IgD-negative memory B cell (primary cell): ENCODE results near the gene ZNF710. TPM values are rescaled to one million over a fixed set of nuclear protein-coding genes. Genes with fewer than 3 reads are reported as not detected.

ENCODE experiments used
- H3K27ac Mint-ChIP-seq, 3 donors: one replicate each; pipeline ENCODE4 v1.8.0; 2020 to 2022; ENCODE audit warnings: mild to moderate bottlenecking in 3 of 3, mixed read lengths in 3 of 3, moderate library complexity in 1 of 3
- H3K27me3 Mint-ChIP-seq: one replicate; pipeline ENCODE4 v1.8.0; 2021; ENCODE audit warnings: mixed read lengths
- H3K36me3 Mint-ChIP-seq: one replicate; pipeline ENCODE4 v1.8.0; 2020; ENCODE audit warnings: mild to moderate bottlenecking, mixed read lengths
- H3K4me1 Mint-ChIP-seq, 3 donors: one replicate each; pipeline ENCODE4 v1.8.0; 2020 to 2022; ENCODE audit warnings: mixed read lengths in 3 of 3, mild to moderate bottlenecking in 1 of 3
- H3K4me3 Mint-ChIP-seq, 4 donors: one replicate each; pipeline ENCODE4 v1.8.0; 2020 to 2022; ENCODE audit warnings: mild to moderate bottlenecking in 4 of 4, mixed read lengths in 4 of 4, moderate library complexity in 3 of 4
- H3K9me3 Mint-ChIP-seq, 3 donors: one replicate each; pipeline ENCODE4 v1.8.0; 2020 to 2021; ENCODE audit warnings: mixed read lengths in 3 of 3, mild to moderate bottlenecking in 1 of 3
- polyA plus RNA-seq: library from polyadenylated mRNA; unstranded; fragments of 300-500 nt; fragmentation: Illumina TruSeq; gene quantifications from one replicate; pipeline ENCODE4 v1.2.3, GENCODE V29; 2021

The ZNF710 gene
- polyA plus RNA-seq, 1 donor from 2014 or later = 3.6 TPM

DNA sequence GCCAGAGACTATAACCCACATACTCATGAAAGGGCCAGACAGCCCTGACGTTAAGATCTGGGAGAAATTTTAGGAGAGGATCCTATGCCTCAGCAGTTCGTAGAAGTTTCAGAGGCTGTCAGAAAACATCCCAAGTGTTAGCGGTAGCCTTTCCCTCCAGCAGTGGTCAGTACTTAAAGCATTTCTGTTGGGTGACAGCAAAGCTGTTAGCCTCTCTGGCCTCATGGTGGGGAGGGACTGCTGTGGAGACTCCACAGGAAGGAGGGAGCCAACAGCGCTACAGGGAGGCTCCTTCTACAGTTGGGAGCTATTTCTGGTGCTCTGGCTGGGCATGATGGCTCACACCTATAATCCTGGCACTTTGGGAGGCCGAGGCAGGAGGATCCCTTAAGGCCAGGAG is 73.8 kb downstream of the ZNF710 start:
- Mint-ChIP-seq H3K36me3 (peaks cover 2% of the 10 kb centered on the region), H3K27ac (peak overlapping the region in 1 of 3 donors; percentile 13), H3K9me3 (no peaks in the 10 kb centered on the region), H3K4me3 (no peak overlapping the region), H3K27me3 (no peaks in the 10 kb centered on the region), H3K4me1 (peaks cover 4 to 7% (median 5%) of the 10 kb centered on the region in 3 donors)

- H3K27ac Mint-ChIP-seq = no peak overlapping the region
- H3K36me3 Mint-ChIP-seq = peaks cover 2% of the 10 kb centered on the region
- H3K4me1 Mint-ChIP-seq = peaks cover 4 to 6% (median 5%) of the 10 kb centered on the region in 3 donors
- no peak overlapping the region for H3K4me3 Mint-ChIP-seq
- H3K27me3 Mint-ChIP-seq = no peaks in the 10 kb centered on the region
- H3K9me3 Mint-ChIP-seq = no peaks in the 10 kb centered on the region
Observed at GRCh38 chr15:90075420-90076289, 74.5 kb downstream of the ZNF710 start.

DNA sequence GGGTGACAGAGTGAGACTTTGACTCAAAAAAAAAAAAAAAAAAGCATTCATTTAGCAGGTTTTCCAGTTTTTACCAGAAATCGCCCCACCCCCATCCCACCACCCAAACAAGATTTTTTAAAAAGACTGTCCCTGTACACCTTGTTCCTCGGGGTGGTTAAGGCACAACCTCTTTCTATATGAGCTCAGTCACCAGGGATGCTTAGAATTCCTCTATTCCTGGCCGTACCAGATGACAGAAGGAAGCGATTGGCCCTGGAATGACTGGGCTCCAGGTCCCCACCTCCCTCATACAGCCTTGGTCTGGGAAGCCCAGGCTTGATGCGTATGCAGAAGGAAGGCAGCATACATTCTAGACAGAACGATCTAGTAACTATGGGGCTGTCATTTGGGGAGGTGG is 75.6 kb downstream of the ZNF710 start:
- no peaks in the 10 kb centered on the region for H3K27me3 Mint-ChIP-seq
- no peak overlapping the region for H3K4me3 Mint-ChIP-seq
- no peaks in the 10 kb centered on the region for H3K9me3 Mint-ChIP-seq
- no peaks in the 10 kb centered on the region for H3K4me1 Mint-ChIP-seq
- no peak overlapping the region for H3K27ac Mint-ChIP-seq
- H3K36me3 Mint-ChIP-seq = peaks cover 2% of the 10 kb centered on the region

DNA sequence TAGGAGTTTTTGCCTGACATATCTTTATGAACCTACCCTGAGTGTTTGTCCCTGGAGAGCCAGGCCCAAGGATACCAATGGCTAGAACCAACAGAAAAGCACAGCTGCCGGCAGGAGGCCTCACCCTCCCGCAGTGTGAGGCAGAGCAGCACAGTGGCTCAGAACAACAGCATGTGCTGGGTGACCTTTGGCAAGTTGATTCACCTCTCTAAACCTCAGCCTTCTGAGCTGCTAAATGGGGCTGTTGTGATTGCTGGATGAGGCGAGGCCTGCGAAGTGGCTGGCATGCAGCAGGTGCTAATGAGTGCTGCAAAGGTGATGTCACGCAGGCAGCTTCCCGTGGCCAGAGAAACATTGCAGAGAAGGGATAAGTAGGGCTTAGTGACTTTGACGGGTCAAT is 77.8 kb downstream of the ZNF710 start:
- Mint-ChIP-seq H3K4me3 (no peak overlapping the region), H3K9me3 (no peaks in the 10 kb centered on the region), H3K36me3 (no peaks in the 10 kb centered on the region), H3K27me3 (no peaks in the 10 kb centered on the region), H3K27ac (no peak overlapping the region), H3K4me1 (peaks cover 2 to 4% (median 3%) of the 10 kb centered on the region in 3 donors)

GRCh38 chr15:90079619-90080457 is 78.7 kb downstream of the ZNF710 start:
- peaks cover 2% of the 10 kb centered on the region for H3K36me3 Mint-ChIP-seq

DNA sequence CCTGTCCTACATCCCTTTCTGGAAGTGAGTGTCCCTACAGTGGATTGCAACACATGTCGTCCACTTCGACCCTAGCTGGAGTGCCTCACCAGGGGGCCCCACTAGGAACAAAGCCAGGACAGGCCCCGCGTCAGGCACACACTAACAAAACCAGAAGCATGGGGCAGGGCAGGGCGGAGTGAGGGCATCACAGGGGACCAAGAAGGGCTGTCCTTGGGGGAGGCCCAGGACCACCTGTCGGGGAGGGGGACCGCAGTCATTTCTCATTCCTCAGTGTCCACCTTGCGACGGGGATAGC is 79.3 kb downstream of the ZNF710 start:
- Mint-ChIP-seq H3K27ac (no peak overlapping the region), H3K4me3 (no peak overlapping the region), H3K27me3 (no peaks in the 10 kb centered on the region), H3K9me3 (no peaks in the 10 kb centered on the region), H3K4me1 (peaks cover 4 to 5% (median 4%) of the 10 kb centered on the region in 3 donors), H3K36me3 (peaks cover 2% of the 10 kb centered on the region)

More at GRCh38 chr15:90079619-90080457, 78.7 kb downstream of the ZNF710 start:
- H3K27me3 Mint-ChIP-seq = no peaks in the 10 kb centered on the region
- H3K27ac Mint-ChIP-seq = no peak overlapping the region
- H3K4me1 Mint-ChIP-seq = peaks cover 4 to 5% (median 4%) of the 10 kb centered on the region in 3 donors
- H3K4me3 Mint-ChIP-seq = no peak overlapping the region
- H3K9me3 Mint-ChIP-seq = no peaks in the 10 kb centered on the region

- Mint-ChIP-seq H3K36me3 (peaks cover 2% of the 10 kb centered on the region), H3K4me1 (peaks cover 4 to 5% (median 4%) of the 10 kb centered on the region in 3 donors), H3K4me3 (no peak overlapping the region), H3K9me3 (no peaks in the 10 kb centered on the region), H3K27me3 (no peaks in the 10 kb centered on the region), H3K27ac (no peak overlapping the region)
Observed at GRCh38 chr15:90080818-90081393, 79.8 kb downstream of the ZNF710 start.

DNA sequence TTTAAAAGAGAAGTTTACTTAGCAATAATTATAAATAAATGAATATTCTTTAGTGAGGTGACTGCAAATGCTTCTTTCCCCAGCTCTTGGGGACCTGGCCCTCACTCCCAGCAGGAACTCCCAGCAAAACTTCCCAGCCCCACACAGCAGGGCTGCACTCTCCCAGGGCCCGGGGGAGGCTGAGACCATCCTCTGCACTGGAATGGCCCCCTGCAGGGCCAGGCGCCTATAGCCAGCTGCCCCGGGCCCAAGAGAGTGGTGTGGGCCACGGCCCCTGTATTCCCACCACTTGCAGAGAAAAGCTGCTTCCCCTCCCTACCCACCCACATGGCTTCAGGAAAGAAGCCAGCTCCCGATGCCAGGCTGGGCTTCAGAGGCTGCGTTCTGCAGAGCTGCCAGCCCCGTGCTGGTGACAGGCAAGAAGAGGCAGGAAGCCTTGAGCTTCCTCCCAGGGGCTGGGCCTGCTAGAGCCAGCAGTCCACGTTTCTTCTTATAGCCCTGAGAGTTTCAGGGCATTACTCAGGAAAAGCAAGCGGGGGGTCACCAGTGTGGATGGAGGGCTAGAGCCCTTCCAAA is 81.1 kb downstream of the ZNF710 start:
- Mint-ChIP-seq H3K9me3 (no peaks in the 10 kb centered on the region), H3K27ac (peak overlapping the region in 2 of 3 donors; percentile 78 to 88), H3K36me3 (peaks cover 8% of the 10 kb centered on the region), H3K27me3 (no peaks in the 10 kb centered on the region), H3K4me3 (no peak overlapping the region), H3K4me1 (peaks cover 4 to 11% (median 7%) of the 10 kb centered on the region in 3 donors)

DNA sequence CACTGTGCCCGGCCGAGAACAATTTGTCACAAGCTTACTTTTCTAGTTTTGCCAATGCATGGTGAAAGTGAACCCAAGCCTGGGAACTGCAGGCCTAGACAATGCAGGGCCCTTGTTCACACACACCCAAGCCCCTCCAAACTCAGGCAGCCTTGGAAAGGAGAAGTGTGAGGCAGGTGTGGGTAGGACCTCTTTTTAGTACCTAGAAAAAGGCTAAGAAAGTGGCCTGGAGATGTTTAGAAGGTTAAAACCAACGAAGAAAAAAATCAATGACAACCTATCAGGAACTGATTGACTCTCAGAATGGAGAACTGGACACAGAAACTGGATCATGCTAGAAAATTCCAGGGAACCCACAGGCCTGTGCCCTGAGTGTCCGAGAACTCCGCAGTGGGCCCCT is 82.3 kb downstream of the ZNF710 start:
- peak overlapping the region; percentile 62 to 84 (median 84) for H3K27ac Mint-ChIP-seq
- peaks cover 4 to 11% (median 7%) of the 10 kb centered on the region in 3 donors for H3K4me1 Mint-ChIP-seq
- H3K4me3 Mint-ChIP-seq = no peak overlapping the region
- H3K36me3 Mint-ChIP-seq = peaks cover 8% of the 10 kb centered on the region
- no peaks in the 10 kb centered on the region for H3K9me3 Mint-ChIP-seq
- H3K27me3 Mint-ChIP-seq = no peaks in the 10 kb centered on the region

GRCh38 chr15:90083954-90084607 is 83.0 kb downstream of the ZNF710 start:
- peak overlapping the region in 2 of 3 donors; percentile 84 to 93 for H3K27ac Mint-ChIP-seq
- peaks cover 4 to 11% (median 7%) of the 10 kb centered on the region in 3 donors for H3K4me1 Mint-ChIP-seq
- H3K36me3 Mint-ChIP-seq = peaks cover 8% of the 10 kb centered on the region
- no peaks in the 10 kb centered on the region for H3K9me3 Mint-ChIP-seq
- H3K27me3 Mint-ChIP-seq = no peaks in the 10 kb centered on the region
- H3K4me3 Mint-ChIP-seq = peak overlapping the region in 1 of 4 donors; percentile 12

DNA sequence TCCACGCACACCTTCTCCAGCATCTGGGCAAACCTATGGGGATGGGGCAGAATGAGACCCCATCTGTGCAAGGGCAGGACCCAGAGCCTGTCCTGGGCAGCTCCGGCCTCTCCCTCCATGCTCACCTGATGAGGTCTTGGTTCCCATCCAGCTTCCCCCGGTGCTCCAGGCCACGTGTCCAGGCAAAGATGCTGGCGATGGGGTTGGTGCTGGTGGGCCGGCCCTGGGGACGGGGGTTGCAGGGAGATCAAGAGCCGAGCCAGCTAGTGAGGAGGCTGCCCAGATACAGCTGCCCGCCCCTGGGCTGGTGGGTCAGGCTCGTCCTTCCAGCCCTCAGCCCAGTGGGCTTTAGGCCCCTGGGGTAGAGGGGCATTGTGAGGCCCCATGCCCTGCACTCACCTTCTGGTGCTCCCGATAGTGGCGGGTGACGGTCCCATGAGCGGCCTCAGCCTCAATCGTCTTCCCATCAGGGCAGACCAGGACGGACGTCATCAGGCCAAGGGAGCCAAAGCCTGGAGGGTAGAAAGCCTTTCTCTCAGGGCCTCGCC is 83.8 kb downstream of the ZNF710 start:
- Mint-ChIP-seq H3K9me3 (no peaks in the 10 kb centered on the region), H3K36me3 (peaks cover 8% of the 10 kb centered on the region), H3K4me3 (no peak overlapping the region), H3K27ac (peak overlapping the region in 2 of 3 donors; percentile 53 to 84), H3K27me3 (no peaks in the 10 kb centered on the region), H3K4me1 (peaks cover 4 to 11% (median 7%) of the 10 kb centered on the region in 3 donors)

- Mint-ChIP-seq H3K4me1 (peaks cover 4 to 11% (median 7%) of the 10 kb centered on the region in 3 donors), H3K4me3 (no peak overlapping the region), H3K36me3 (peaks cover 8% of the 10 kb centered on the region), H3K9me3 (no peaks in the 10 kb centered on the region), H3K27ac (no peak overlapping the region), H3K27me3 (no peaks in the 10 kb centered on the region)
Observed at GRCh38 chr15:90085565-90085964, 84.4 kb downstream of the ZNF710 start.

DNA sequence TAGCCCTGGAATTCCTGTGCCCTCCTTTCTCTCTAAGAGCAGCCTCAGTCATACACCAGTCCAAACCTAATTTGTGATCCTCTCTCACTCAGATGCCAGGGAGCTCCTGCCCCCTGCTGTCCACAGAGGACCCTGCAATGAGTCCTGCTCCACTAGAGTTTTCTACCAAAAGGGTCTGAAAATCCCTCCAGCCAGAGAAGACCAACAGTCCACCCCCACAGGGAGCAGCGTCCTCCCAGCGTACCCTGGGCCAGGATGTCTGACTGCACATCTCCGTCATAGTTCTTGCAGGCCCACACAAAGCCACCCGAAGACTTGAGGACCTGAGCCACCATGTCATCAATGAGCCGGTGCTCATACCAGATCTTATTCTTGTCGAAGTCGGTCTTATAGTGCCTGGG is 85.7 kb downstream of the ZNF710 start:
- Mint-ChIP-seq H3K27ac (peak overlapping the region in 2 of 3 donors; percentile 49 to 72), H3K4me3 (peak overlapping the region in 1 of 4 donors; percentile 49), H3K9me3 (no peaks in the 10 kb centered on the region), H3K27me3 (no peaks in the 10 kb centered on the region), H3K36me3 (peaks cover 10% of the 10 kb centered on the region), H3K4me1 (peaks cover 4 to 11% (median 7%) of the 10 kb centered on the region in 3 donors)
